HL-60 (cell line): ENCODE data around the gene ZRANB3.

Source experiments
- DNase-seq, 2 experiments: peaks; one replicate each; pipeline ENCODE4 v3.0.0-alpha.2; 2010 to 2020; ENCODE audit warnings: low read depth in 1 of 2, low spot score in 1 of 2
- H3K27ac ChIP-seq: fragments of 250-450 bp; sonication (Bioruptor Pico); replicated peaks from 2 replicates; pipeline ENCODE4 v1.5.1; 2020; ENCODE audit warnings: mild to moderate bottlenecking, moderate library complexity
- H3K27me3 ChIP-seq: fragments of 250-450 bp; sonication (Bioruptor Pico); 2 replicates; pipeline ENCODE4 v1.5.1; 2021; ENCODE audit warnings: mild to moderate bottlenecking, moderate library complexity; ENCODE audit not compliant: insufficient read depth, poor library complexity, severe bottlenecking
- H3K4me3 ChIP-seq: replicated peaks from 2 replicates; pipeline ENCODE4 v1.5.1; 2011; ENCODE audit warnings: mild to moderate bottlenecking, control low read depth, low read length; ENCODE audit not compliant: insufficient read depth
- GABPA ChIP-seq: IDR thresholded peaks from 2 replicates; pipeline ENCODE4 v1.6.1; 2012; ENCODE audit warnings: low read depth
- POLR2AphosphoS5 ChIP-seq: IDR thresholded peaks from 2 replicates; pipeline ENCODE4 v1.6.1; 2012; ENCODE audit warnings: low read depth
- SPI1 ChIP-seq: IDR thresholded peaks from 2 replicates; pipeline ENCODE4 v1.6.1; 2012; ENCODE audit warnings: low read depth, mild to moderate bottlenecking, borderline replicate concordance
- TF ChIP-seq, protein P1 (sequence below): IDR thresholded peaks from one replicate; pipeline ENCODE4 v1.5.1; 2011; ENCODE audit warnings: low read length, control low read depth, inconsistent platforms; ENCODE audit not compliant: insufficient read depth
- TF ChIP-seq, protein P2 (sequence below): IDR thresholded peaks from 2 replicates; pipeline ENCODE4 v1.6.1; 2012; ENCODE audit warnings: low read depth; ENCODE audit not compliant: insufficient replicate concordance

ZRANB3 gene

DNA sequence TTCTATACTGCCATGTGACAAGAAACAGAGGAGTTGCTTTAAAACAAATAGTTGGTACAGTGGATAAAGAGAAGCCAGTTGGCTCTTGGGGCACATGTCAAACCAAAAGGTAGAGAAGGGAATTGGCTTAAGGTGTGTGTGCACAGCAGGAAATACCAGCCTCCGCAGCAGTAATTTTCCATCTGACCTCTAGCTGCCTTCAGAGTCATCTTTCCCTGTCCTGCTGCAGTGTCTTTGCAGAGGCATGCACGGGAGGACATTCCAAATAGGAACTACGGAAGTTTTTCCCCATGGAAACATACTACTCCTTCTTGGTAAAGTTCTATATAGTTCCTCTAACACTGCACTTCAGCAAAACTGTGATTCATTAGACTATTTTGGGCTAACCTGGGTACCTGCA, 379.4 kb downstream of the ZRANB3 start:
- Histone ChIP-seq H3K27me3 (no peaks in the 10 kb centered on the region), H3K27ac (no peak overlapping the region), H3K4me3 (no peak overlapping the region)
- no peak for TF ChIP-seq GABPA
- TF ChIP-seq, protein P1, sequence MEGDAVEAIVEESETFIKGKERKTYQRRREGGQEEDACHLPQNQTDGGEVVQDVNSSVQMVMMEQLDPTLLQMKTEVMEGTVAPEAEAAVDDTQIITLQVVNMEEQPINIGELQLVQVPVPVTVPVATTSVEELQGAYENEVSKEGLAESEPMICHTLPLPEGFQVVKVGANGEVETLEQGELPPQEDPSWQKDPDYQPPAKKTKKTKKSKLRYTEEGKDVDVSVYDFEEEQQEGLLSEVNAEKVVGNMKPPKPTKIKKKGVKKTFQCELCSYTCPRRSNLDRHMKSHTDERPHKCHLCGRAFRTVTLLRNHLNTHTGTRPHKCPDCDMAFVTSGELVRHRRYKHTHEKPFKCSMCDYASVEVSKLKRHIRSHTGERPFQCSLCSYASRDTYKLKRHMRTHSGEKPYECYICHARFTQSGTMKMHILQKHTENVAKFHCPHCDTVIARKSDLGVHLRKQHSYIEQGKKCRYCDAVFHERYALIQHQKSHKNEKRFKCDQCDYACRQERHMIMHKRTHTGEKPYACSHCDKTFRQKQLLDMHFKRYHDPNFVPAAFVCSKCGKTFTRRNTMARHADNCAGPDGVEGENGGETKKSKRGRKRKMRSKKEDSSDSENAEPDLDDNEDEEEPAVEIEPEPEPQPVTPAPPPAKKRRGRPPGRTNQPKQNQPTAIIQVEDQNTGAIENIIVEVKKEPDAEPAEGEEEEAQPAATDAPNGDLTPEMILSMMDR = no peak
- TF ChIP-seq, protein P2, sequence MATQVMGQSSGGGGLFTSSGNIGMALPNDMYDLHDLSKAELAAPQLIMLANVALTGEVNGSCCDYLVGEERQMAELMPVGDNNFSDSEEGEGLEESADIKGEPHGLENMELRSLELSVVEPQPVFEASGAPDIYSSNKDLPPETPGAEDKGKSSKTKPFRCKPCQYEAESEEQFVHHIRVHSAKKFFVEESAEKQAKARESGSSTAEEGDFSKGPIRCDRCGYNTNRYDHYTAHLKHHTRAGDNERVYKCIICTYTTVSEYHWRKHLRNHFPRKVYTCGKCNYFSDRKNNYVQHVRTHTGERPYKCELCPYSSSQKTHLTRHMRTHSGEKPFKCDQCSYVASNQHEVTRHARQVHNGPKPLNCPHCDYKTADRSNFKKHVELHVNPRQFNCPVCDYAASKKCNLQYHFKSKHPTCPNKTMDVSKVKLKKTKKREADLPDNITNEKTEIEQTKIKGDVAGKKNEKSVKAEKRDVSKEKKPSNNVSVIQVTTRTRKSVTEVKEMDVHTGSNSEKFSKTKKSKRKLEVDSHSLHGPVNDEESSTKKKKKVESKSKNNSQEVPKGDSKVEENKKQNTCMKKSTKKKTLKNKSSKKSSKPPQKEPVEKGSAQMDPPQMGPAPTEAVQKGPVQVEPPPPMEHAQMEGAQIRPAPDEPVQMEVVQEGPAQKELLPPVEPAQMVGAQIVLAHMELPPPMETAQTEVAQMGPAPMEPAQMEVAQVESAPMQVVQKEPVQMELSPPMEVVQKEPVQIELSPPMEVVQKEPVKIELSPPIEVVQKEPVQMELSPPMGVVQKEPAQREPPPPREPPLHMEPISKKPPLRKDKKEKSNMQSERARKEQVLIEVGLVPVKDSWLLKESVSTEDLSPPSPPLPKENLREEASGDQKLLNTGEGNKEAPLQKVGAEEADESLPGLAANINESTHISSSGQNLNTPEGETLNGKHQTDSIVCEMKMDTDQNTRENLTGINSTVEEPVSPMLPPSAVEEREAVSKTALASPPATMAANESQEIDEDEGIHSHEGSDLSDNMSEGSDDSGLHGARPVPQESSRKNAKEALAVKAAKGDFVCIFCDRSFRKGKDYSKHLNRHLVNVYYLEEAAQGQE = no peak
- no peak for TF ChIP-seq SPI1
- TF ChIP-seq POLR2AphosphoS5 = no peak
- no peak for DNase-seq

DNA sequence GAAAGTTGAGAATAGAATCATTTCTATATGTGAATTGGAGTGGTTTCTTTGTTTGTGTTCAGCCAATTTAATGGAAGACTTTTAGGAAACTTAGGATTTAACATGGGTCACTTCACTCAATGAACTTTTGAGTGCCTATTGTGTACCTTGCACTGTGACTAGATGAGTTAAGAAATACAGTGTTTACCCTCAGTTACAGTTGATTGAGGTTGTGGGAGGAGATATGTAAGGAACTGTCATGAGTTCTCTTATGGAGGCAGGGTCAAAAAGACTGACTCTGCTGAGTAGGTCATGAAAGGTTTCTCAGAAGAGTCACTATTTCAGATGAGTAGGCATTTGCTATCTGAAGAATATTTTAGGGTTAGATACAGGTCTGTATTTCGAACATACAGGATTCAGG, 380.3 kb downstream of the ZRANB3 start:
- H3K27me3 ChIP-seq = no peaks in the 10 kb centered on the region
- H3K27ac ChIP-seq = no peak overlapping the region
- DNase-seq = no peak
- TF ChIP-seq POLR2AphosphoS5 = no peak
- TF ChIP-seq, protein P2 = no peak
- no peak for TF ChIP-seq SPI1
- no peak for TF ChIP-seq GABPA
- TF ChIP-seq, protein P1 = no peak
- no peak overlapping the region for H3K4me3 ChIP-seq

DNA sequence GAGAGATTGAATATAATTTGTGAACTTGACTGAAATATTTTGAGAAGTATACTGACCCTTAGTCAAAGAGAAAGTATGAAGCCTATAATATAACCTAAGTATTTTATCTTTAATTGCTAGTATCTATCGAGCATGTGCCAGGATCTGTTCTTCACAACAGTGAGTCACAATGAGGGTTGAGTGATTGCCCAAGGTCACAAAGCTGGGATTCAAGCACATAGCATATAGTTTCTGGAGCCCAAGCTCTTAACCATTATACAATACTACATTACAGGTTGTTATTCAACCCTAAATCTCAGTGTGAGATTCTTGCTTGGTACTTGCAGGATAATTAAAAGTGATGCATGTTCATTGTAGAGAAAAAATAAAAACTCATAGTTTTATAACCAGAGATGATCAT, 381.8 kb downstream of the ZRANB3 start:
- H3K27ac ChIP-seq = no peak overlapping the region
- H3K27me3 ChIP-seq = no peaks in the 10 kb centered on the region
- no peak overlapping the region for H3K4me3 ChIP-seq
- TF ChIP-seq, protein P1 = no peak
- DNase-seq = no peak

DNA sequence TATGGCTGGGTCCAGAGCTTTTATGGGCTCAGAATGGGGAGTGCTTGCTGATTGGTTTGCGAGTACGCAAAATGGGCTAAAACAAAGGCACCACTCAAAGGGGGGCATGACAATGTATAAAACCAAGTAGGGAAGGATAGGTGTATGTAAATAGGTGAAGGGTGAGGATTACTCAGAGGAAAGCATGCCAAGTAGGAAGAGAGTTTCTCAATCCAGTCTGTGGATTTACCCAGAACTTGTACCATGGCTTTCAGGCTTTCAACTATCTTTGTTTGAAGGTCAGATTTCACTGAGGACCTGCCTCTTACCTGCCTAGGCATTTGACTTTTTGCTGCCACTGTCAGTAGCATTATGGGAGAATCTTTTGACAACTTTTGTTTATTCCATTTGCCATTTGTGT, 386.7 kb downstream of the ZRANB3 start:
- DNase-seq = no peak
- H3K4me3 ChIP-seq = no peak overlapping the region
- no peak overlapping the region for H3K27ac ChIP-seq
- TF ChIP-seq, protein P1 = no peak
- TF ChIP-seq SPI1 = no peak
- TF ChIP-seq, protein P2 = no peak
- no peak for TF ChIP-seq POLR2AphosphoS5
- no peak for TF ChIP-seq GABPA
- no peaks in the 10 kb centered on the region for H3K27me3 ChIP-seq
